Spleen (tissue), 7 donors: ENCODE data around the gene TENT5C.

Source experiments
- POLR2A ChIP-seq, 3 donors: fragments of 450-650 bp; IDR thresholded peaks; one replicate each; pipeline ENCODE4 v1.5.1; 2017; ENCODE audit warnings: antibody characterized with exemption in 3 of 3, mild to moderate bottlenecking in 1 of 3
- TF ChIP-seq, protein P1 (sequence below), 11 experiments: fragments of 200-600 bp in 7 of 11; fragments of 450-650 bp in 4 of 11; sonication (generic) in 4 of 11; IDR thresholded peaks in 8 of 11; conservative IDR thresholded peaks in 3 of 11; 1 replicate in 7 of 11; 2 replicates in 4 of 11; pipeline versions ENCODE4 v1.4.0 to v1.8.0; 2016 to 2021; ENCODE audit warnings: antibody characterized with exemption in 11 of 11, inconsistent platforms in 4 of 11, mild to moderate bottlenecking in 1 of 11
- donor health status: DM: no; HTN: no; CAD: no; lungs with moderate emphysema.
- donor health status: DM: no; HTN: no; CAD: no.
- donor health status: DM: no; HTN: no; CAD: no.

DNA sequence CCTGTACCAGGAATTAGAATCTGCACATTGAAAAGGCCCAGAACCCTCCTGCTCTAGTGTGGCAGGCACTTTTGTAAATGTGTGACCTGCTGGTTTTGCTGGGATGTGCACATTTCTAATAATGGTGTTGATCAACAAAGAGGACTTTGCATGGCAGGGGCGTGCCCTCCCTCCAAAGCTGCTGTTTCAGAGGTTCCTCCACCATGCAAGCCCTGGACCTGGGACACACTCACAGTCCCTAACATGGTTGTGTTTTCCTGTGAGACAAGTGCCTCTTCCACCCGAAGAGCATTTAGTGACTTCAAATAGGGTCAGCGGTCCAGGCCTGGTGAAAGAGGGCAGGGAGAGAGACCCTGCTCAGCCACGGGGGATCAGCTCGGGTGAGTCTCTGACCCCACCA is 28.1 kb downstream of the TENT5C start:
- TF ChIP-seq, protein P1, sequence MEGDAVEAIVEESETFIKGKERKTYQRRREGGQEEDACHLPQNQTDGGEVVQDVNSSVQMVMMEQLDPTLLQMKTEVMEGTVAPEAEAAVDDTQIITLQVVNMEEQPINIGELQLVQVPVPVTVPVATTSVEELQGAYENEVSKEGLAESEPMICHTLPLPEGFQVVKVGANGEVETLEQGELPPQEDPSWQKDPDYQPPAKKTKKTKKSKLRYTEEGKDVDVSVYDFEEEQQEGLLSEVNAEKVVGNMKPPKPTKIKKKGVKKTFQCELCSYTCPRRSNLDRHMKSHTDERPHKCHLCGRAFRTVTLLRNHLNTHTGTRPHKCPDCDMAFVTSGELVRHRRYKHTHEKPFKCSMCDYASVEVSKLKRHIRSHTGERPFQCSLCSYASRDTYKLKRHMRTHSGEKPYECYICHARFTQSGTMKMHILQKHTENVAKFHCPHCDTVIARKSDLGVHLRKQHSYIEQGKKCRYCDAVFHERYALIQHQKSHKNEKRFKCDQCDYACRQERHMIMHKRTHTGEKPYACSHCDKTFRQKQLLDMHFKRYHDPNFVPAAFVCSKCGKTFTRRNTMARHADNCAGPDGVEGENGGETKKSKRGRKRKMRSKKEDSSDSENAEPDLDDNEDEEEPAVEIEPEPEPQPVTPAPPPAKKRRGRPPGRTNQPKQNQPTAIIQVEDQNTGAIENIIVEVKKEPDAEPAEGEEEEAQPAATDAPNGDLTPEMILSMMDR (IDR thresholded peaks at IDR 0.05 in 8 of 11, conservative IDR thresholded peaks at IDR 0.05 in 3 of 11): no peak
- TF ChIP-seq POLR2A (IDR thresholded peaks at IDR 0.05): no peak
